ENCODE data around the gene DNAJB14. TPM values are rescaled to one million over a fixed set of nuclear protein-coding genes. Genes with fewer than 3 reads are reported as not detected.

Gene DNAJB14
- total RNA-seq, 2 donors from 2014 or later, result 32.6 to 58.2 TPM

GRCh38 chr4:99855678-99856077 lies 90.7 kb downstream of the DNAJB14 start:
- Histone ChIP-seq H3K9me3 (no peaks in the 10 kb centered on the region), H3K4me3 (no peak overlapping the region), H3K36me3 (no peaks in the 10 kb centered on the region), H3K27ac (no peak overlapping the region), H3K4me1 (ENCODE audit: control insufficient read depth in 1 of 2, low read depth in 2 of 2) (peaks cover 0 to 3% of the 10 kb centered on the region in 2 donors), H3K27me3 (replicated peaks; ENCODE audit: insufficient read depth) (no peaks in the 10 kb centered on the region)
- TF ChIP-seq CTCF (IDR thresholded peaks at IDR 0.05), result no peak
- no peak for ATAC-seq (ENCODE audit: insufficient number of reproducible peaks, low FRiP score, low read depth)
- no peak for DNase-seq (ENCODE audit: low spot score)

- H3K4me1 ChIP-seq (ENCODE audit: control insufficient read depth in 1 of 2, low read depth in 2 of 2), result peaks cover 0 to 3% of the 10 kb centered on the region in 2 donors
- TF ChIP-seq CTCF (IDR thresholded peaks at IDR 0.05), result no peak
- no peaks in the 10 kb centered on the region for H3K9me3 ChIP-seq
- no peak overlapping the region for H3K27ac ChIP-seq
- H3K36me3 ChIP-seq, result no peaks in the 10 kb centered on the region
- DNase-seq (ENCODE audit: low spot score) (no peak), ATAC-seq (ENCODE audit: insufficient number of reproducible peaks, low FRiP score, low read depth) (no peak)
- no peak overlapping the region for H3K4me3 ChIP-seq
- no peaks in the 10 kb centered on the region for H3K27me3 ChIP-seq (replicated peaks; ENCODE audit: insufficient read depth)
These were observed 92.4 kb downstream of the DNAJB14 start for GRCh38 chr4:99853999-99854398.

GRCh38 chr4:99853190-99853589 lies 93.2 kb downstream of the DNAJB14 start:
- no peak for TF ChIP-seq CTCF (IDR thresholded peaks at IDR 0.05)
- no peaks in the 10 kb centered on the region for H3K27me3 ChIP-seq (replicated peaks; ENCODE audit: insufficient read depth)
- H3K27ac ChIP-seq, result no peak overlapping the region
- no peaks in the 10 kb centered on the region for H3K9me3 ChIP-seq
- ATAC-seq (ENCODE audit: insufficient number of reproducible peaks, low FRiP score, low read depth), result no peak
- no peak for DNase-seq (ENCODE audit: low spot score)
- H3K4me3 ChIP-seq, result no peak overlapping the region
- no peaks in the 10 kb centered on the region for H3K36me3 ChIP-seq
- peaks cover 0 to 3% of the 10 kb centered on the region in 2 donors for H3K4me1 ChIP-seq (ENCODE audit: control insufficient read depth in 1 of 2, low read depth in 2 of 2)

GRCh38 chr4:99852199-99852749 lies 94.1 kb downstream of the DNAJB14 start:
- DNase-seq (ENCODE audit: low spot score) (no peak), ATAC-seq (ENCODE audit: insufficient number of reproducible peaks, low FRiP score, low read depth) (no peak)
- Histone ChIP-seq H3K4me1 (ENCODE audit: control insufficient read depth in 1 of 2, low read depth in 2 of 2) (peaks cover 0 to 3% of the 10 kb centered on the region in 2 donors), H3K36me3 (no peaks in the 10 kb centered on the region), H3K27ac (no peak overlapping the region), H3K9me3 (no peaks in the 10 kb centered on the region), H3K4me3 (no peak overlapping the region), H3K27me3 (replicated peaks; ENCODE audit: insufficient read depth) (no peaks in the 10 kb centered on the region)
- TF ChIP-seq CTCF (IDR thresholded peaks at IDR 0.05), result no peak

GRCh38 chr4:99848591-99849001 lies 97.8 kb downstream of the DNAJB14 start:
- peaks cover 5 to 16% of the 10 kb centered on the region in 2 donors for H3K4me1 ChIP-seq (ENCODE audit: control insufficient read depth in 1 of 2, low read depth in 2 of 2)
- no peak for ATAC-seq (ENCODE audit: insufficient number of reproducible peaks, low FRiP score, low read depth)
- no peak for TF ChIP-seq CTCF (IDR thresholded peaks at IDR 0.05)
- no peaks in the 10 kb centered on the region for H3K27me3 ChIP-seq (replicated peaks; ENCODE audit: insufficient read depth)
- H3K27ac ChIP-seq, result no peak overlapping the region
- no peaks in the 10 kb centered on the region for H3K36me3 ChIP-seq
- H3K4me3 ChIP-seq, result no peak overlapping the region
- H3K9me3 ChIP-seq, result no peaks in the 10 kb centered on the region
- no peak for DNase-seq (ENCODE audit: low spot score)

All from thoracic aorta (tissue), 2 donors.